Trophoblast cell (in vitro differentiated cells and primary cell): ENCODE results near the gene MYCBPAP.

Source experiments
- DNase-seq, 2 donors: peaks; one replicate each; pipeline ENCODE4 v3.0.0-alpha.2; 2016
- H2AFZ ChIP-seq: 2 replicates; pipeline ENCODE4 v1.6.1; 2013; ENCODE audit warnings: low read length, moderate library complexity, mild to moderate bottlenecking; ENCODE audit not compliant: insufficient read depth, poor library complexity
- H2AK5ac ChIP-seq: 2 replicates; pipeline ENCODE4 v1.6.1; 2013; ENCODE audit warnings: mild to moderate bottlenecking, low read length
- H2BK120ac ChIP-seq: 2 replicates; pipeline ENCODE4 v1.6.1; 2013; ENCODE audit warnings: low read length, mild to moderate bottlenecking, moderate library complexity; ENCODE audit not compliant: insufficient read depth, poor library complexity
- H2BK12ac ChIP-seq: 2 replicates; pipeline ENCODE4 v1.6.1; 2013; ENCODE audit warnings: mild to moderate bottlenecking, low read length, moderate library complexity
- H2BK5ac ChIP-seq: 2 replicates; pipeline ENCODE4 v1.6.1; 2013; ENCODE audit warnings: low read length, low read depth, moderate library complexity, mild to moderate bottlenecking; ENCODE audit not compliant: poor library complexity
- H3K14ac ChIP-seq: 2 replicates; pipeline ENCODE4 v1.6.1; 2013; ENCODE audit warnings: mild to moderate bottlenecking, low read length
- H3K18ac ChIP-seq: 2 replicates; pipeline ENCODE4 v1.6.1; 2013; ENCODE audit warnings: mild to moderate bottlenecking, low read length
- H3K23ac ChIP-seq: 2 replicates; pipeline ENCODE4 v1.6.1; 2013; ENCODE audit warnings: low read length
- H3K27ac ChIP-seq: 2 replicates; pipeline ENCODE4 v1.5.1; 2013; ENCODE audit warnings: low read depth, mild to moderate bottlenecking, inconsistent platforms, low read length, moderate library complexity
- H3K27me3 ChIP-seq: 2 replicates; pipeline ENCODE4 v1.6.1; 2013; ENCODE audit warnings: inconsistent platforms, mild to moderate bottlenecking, low read length, moderate library complexity; ENCODE audit not compliant: insufficient read depth
- H3K36me3 ChIP-seq, 2 experiments: 1 replicate in 1 of 2; 2 replicates in 1 of 2; pipeline ENCODE4 v1.6.1; 2013; ENCODE audit warnings: low read length in 2 of 2, mild to moderate bottlenecking in 2 of 2, moderate library complexity in 1 of 2; ENCODE audit not compliant: insufficient read depth in 2 of 2, control insufficient read depth in 1 of 2
- H3K4ac ChIP-seq: 2 replicates; pipeline ENCODE4 v1.6.1; 2013; ENCODE audit warnings: low read depth, mild to moderate bottlenecking, low read length, moderate library complexity
- H3K4me1 ChIP-seq, 2 experiments: 1 replicate in 1 of 2; 2 replicates in 1 of 2; pipeline ENCODE4 v1.6.1; 2013; ENCODE audit warnings: low read length in 2 of 2, mild to moderate bottlenecking in 2 of 2, moderate library complexity in 1 of 2; ENCODE audit not compliant: insufficient read depth in 2 of 2, control insufficient read depth in 1 of 2
- H3K4me2 ChIP-seq: 2 replicates; pipeline ENCODE4 v1.6.1; 2013; ENCODE audit warnings: inconsistent platforms, mild to moderate bottlenecking, low read length, moderate library complexity
- H3K4me3 ChIP-seq: 2 replicates; pipeline ENCODE4 v1.5.1; 2013; ENCODE audit warnings: mild to moderate bottlenecking, low read depth, low read length, inconsistent platforms
- H3K79me1 ChIP-seq: one replicate; pipeline ENCODE4 v1.6.1; 2013; ENCODE audit warnings: low read length
- H3K79me2 ChIP-seq: 2 replicates; pipeline ENCODE4 v1.6.1; 2013; ENCODE audit warnings: low read length, mild to moderate bottlenecking; ENCODE audit not compliant: control insufficient read depth, insufficient read depth, poor library complexity
- H3K9ac ChIP-seq: 2 replicates; pipeline ENCODE4 v1.6.1; 2013; ENCODE audit warnings: mild to moderate bottlenecking, low read length
- H3K9me3 ChIP-seq: 2 replicates; pipeline ENCODE4 v1.6.1; 2013; ENCODE audit warnings: low read depth, mild to moderate bottlenecking, control low read depth, inconsistent platforms, low read length; ENCODE audit not compliant: insufficient read depth
- H4K12ac ChIP-seq: 2 replicates; pipeline ENCODE4 v1.6.1; 2013; ENCODE audit warnings: low read depth, mild to moderate bottlenecking, low read length, moderate library complexity
- H4K8ac ChIP-seq: 2 replicates; pipeline ENCODE4 v1.6.1; 2013; ENCODE audit warnings: low read depth, mild to moderate bottlenecking, low read length, moderate library complexity
- H4K91ac ChIP-seq: one replicate; pipeline ENCODE4 v1.6.1; 2013; ENCODE audit warnings: low read depth, mild to moderate bottlenecking, low read length, moderate library complexity
- whole genome bisulfite sequencing: extraction: QIAGEN DNeasy Blood & Tissue Kit; methylation state at CpG from one replicate; pipeline ENCODE4 v1.1.7; 2013; ENCODE audit warnings: missing lambda C conversion rate; ENCODE audit not compliant: insufficient read length, insufficient coverage; ENCODE audit errors: extremely low coverage; 5-methylcytosine and 5-hydroxymethylcytosine counted together

Gene MYCBPAP

GRCh38 chr17:50465171-50465570 lies 43.1 kb upstream of the MYCBPAP start:
- Histone ChIP-seq H3K9ac (no peak overlapping the region), H2AK5ac (no peak overlapping the region), H3K23ac (no peak overlapping the region), H2BK5ac (no peak overlapping the region), H3K79me2 (no peaks in the 10 kb centered on the region), H3K4me2 (no peak overlapping the region), H2BK120ac (no peak overlapping the region), H3K4me3 (no peak overlapping the region), H3K79me1 (no peaks in the 10 kb centered on the region), H3K14ac (no peak overlapping the region), H3K4me1 (peaks cover 2 to 4% of the 10 kb centered on the region in 2 experiments), H3K18ac (no peak overlapping the region), H4K12ac (no peak overlapping the region), H3K9me3 (peaks cover 16% of the 10 kb centered on the region), H3K4ac (no peak overlapping the region), H2BK12ac (no peak overlapping the region), H3K27ac (no peak overlapping the region), H4K91ac (no peak overlapping the region), H4K8ac (no peak overlapping the region), H3K27me3 (peaks cover 2% of the 10 kb centered on the region), H3K36me3 (peaks cover 40 to 42% of the 10 kb centered on the region in 2 experiments), H2AFZ (no peak overlapping the region)
- WGBS: no CpG with 5 or more reads among the region's 6 CpGs
- DNase-seq: no peak

DNA sequence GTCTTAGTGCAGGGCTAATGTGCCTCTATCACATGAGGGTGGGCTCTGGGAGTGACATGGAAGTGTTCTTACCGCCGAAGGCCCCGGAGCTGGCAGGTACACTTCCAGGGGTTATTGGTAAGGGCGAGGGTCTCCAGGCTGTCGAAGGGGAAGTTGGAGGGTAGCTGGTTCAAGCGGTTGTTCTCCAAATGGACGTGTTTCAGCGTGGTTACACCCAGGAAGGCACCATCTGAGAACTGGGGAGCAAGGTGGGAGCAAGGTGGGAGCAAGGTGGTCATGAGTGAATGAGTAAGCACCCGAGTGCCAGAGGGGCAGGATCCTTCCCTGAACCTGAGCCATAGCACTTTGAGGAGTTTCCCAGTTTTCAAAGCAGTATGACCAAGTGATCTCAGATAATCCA lies 42.6 kb upstream of the MYCBPAP start:
- DNase-seq: no peak
- Histone ChIP-seq H3K14ac (no peak overlapping the region), H3K18ac (no peak overlapping the region), H3K9me3 (peaks cover 16% of the 10 kb centered on the region), H3K4me2 (no peak overlapping the region), H2AK5ac (no peak overlapping the region), H3K4me3 (no peak overlapping the region), H3K23ac (no peak overlapping the region), H3K36me3 (peaks cover 40% of the 10 kb centered on the region in 2 experiments), H2BK5ac (no peak overlapping the region), H4K12ac (no peak overlapping the region), H3K79me2 (no peaks in the 10 kb centered on the region), H2AFZ (no peak overlapping the region), H3K79me1 (no peaks in the 10 kb centered on the region), H4K8ac (no peak overlapping the region), H3K4me1 (peaks cover 2 to 4% of the 10 kb centered on the region in 2 experiments), H3K27ac (no peak overlapping the region), H3K9ac (no peak overlapping the region), H3K4ac (no peak overlapping the region), H2BK120ac (no peak overlapping the region), H4K91ac (no peak overlapping the region), H2BK12ac (no peak overlapping the region), H3K27me3 (peaks cover 2% of the 10 kb centered on the region)
- no CpG with 5 or more reads among the region's 9 CpGs for WGBS

DNA sequence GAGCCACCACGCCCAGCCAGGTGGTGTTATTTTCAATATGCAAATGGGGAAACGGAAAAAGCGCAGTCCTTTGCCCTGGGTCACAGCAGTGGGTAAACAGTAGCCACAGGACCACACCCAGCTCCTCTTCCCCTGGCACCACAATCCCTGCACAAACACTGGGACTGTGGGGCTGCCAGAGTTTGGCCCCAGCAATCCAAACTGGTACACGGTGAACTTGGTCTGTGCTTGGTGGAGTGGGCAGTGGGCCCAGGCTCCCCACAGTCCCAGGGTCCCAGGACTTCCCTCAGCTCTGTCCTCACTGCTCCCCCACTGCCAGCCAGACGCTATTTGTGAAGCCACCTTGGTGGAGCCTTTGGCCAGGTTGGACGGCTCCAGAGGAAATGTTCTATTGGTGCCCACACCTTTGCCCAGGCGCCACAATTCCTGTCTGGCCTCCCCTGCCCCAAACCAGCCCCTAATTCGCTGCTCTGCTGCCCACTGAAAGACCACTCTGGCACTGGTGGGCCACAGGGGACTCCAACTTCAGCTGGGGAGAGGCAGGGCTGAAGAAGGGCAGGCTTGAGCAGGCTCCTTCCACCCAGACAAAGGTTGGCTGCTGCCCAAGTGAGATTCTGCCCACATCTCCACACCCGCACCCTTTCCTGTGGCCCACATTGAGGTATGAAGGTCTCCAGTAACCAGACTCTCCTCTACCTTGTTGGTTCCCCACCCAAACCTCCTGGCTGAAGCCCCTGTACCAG lies 41.7 kb upstream of the MYCBPAP start:
- no peaks in the 10 kb centered on the region for H3K79me2 ChIP-seq
- peaks cover 2% of the 10 kb centered on the region for H3K27me3 ChIP-seq
- no peak overlapping the region for H2BK12ac ChIP-seq
- no peak overlapping the region for H3K4ac ChIP-seq
- no peak overlapping the region for H2AK5ac ChIP-seq
- H3K4me2 ChIP-seq: no peak overlapping the region
- no peak for DNase-seq
- no peak overlapping the region for H2AFZ ChIP-seq
- no peak overlapping the region for H3K18ac ChIP-seq
- H3K9ac ChIP-seq: no peak overlapping the region
- H3K14ac ChIP-seq: no peak overlapping the region
- no peak overlapping the region for H3K23ac ChIP-seq
- H2BK120ac ChIP-seq: no peak overlapping the region
- no peak overlapping the region for H4K91ac ChIP-seq
- H4K12ac ChIP-seq: no peak overlapping the region
- no peak overlapping the region for H3K27ac ChIP-seq
- no peak overlapping the region for H3K4me3 ChIP-seq
- peaks cover 16% of the 10 kb centered on the region for H3K9me3 ChIP-seq
- H2BK5ac ChIP-seq: no peak overlapping the region
- peaks cover 2 to 4% of the 10 kb centered on the region in 2 experiments for H3K4me1 ChIP-seq
- no peaks in the 10 kb centered on the region for H3K79me1 ChIP-seq
- no peak overlapping the region for H4K8ac ChIP-seq
- H3K36me3 ChIP-seq: peaks cover 40 to 43% of the 10 kb centered on the region in 2 experiments
- WGBS: no CpG with 5 or more reads among the region's 9 CpGs

DNA sequence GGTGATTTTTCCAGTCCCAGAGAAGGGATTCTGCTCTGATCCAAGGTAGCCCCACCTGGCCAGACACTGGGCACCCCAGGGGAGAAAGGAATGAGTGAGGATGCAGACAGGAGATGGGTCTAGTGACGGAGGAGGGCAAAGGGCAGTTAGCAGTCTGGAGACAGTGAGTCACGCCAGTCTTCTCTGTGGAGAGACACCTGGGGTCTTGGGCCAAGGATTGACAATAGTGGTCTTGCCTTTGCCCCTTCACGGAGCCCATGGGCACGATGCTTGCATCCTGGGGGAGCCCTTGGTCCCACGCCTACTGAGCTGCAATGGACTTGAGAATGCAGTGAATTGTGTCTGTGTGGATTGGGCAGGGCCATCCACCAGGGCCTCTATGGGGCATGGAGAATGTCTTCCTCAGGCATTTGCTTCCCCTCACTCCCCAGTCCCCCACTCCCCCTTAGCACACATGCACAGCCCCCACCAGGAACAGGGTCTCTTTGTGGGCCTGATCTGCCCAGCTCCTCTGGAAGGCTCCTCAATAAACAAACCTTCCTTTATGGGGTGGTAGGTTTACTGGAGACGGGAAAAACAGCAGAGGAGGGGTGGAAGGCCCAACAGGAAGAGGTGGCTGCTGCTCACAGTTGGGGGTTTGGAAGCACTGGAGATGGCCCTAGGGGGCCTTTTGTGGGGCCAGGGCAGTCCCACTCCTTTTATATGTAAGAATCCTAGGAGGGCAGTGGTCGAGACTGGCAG lies 41.0 kb upstream of the MYCBPAP start:
- Histone ChIP-seq H2BK5ac (no peak overlapping the region), H2BK12ac (no peak overlapping the region), H3K9me3 (peaks cover 15% of the 10 kb centered on the region), H4K12ac (no peak overlapping the region), H3K18ac (no peak overlapping the region), H2AFZ (no peak overlapping the region), H4K8ac (no peak overlapping the region), H3K23ac (no peak overlapping the region), H3K27ac (no peak overlapping the region), H3K36me3 (peaks cover 40 to 43% of the 10 kb centered on the region in 2 experiments), H2AK5ac (no peak overlapping the region), H3K4ac (no peak overlapping the region), H3K4me2 (no peak overlapping the region), H3K9ac (no peak overlapping the region), H3K79me1 (no peaks in the 10 kb centered on the region), H3K4me3 (no peak overlapping the region), H4K91ac (no peak overlapping the region), H3K79me2 (no peaks in the 10 kb centered on the region), H3K27me3 (peaks cover 2% of the 10 kb centered on the region), H3K4me1 (peaks cover 2 to 4% of the 10 kb centered on the region in 2 experiments), H3K14ac (no peak overlapping the region), H2BK120ac (no peak overlapping the region)
- DNase-seq: no peak
- no CpG with 5 or more reads among the region's 7 CpGs for WGBS
